ENCODE results near the gene ARF3.
A peak's percentile ranks its signal among the peaks of the same experiment; 100 is the strongest.

ARF3 gene

GRCh38 chr12:48938805-48939204 is 18.5 kb downstream of the ARF3 start:
- TF ChIP-seq MAX (IDR thresholded peaks at IDR 0.05), result no peak
- no peak for TF ChIP-seq TCF12 (IDR thresholded peaks at IDR 0.05; ENCODE audit: low read depth)
- no peak for TF ChIP-seq EP300 (IDR thresholded peaks at IDR 0.05; ENCODE audit: borderline replicate concordance)
- TF ChIP-seq USF1 (IDR thresholded peaks at IDR 0.05), result no peak
- TF ChIP-seq YY1 (IDR thresholded peaks at IDR 0.05; ENCODE audit: low read depth), result no peak

GRCh38 chr12:48937170-48937569 is 20.1 kb downstream of the ARF3 start:
- TF ChIP-seq RAD21 (IDR thresholded peaks at IDR 0.05; ENCODE audit: low read depth) (no peak), YY1 (IDR thresholded peaks at IDR 0.05; ENCODE audit: low read depth) (no peak), FOXM1 (IDR thresholded peaks at IDR 0.05; ENCODE audit: borderline replicate concordance, low read depth) (no peak), EP300 (IDR thresholded peaks at IDR 0.05; ENCODE audit: borderline replicate concordance) (no peak), TAF1 (IDR thresholded peaks at IDR 0.05; ENCODE audit: low read depth) (no peak), MAX (IDR thresholded peaks at IDR 0.05) (no peak), CREB1 (IDR thresholded peaks at IDR 0.05; ENCODE audit: low read depth) (no peak), USF1 (IDR thresholded peaks at IDR 0.05) (no peak), NFIC (IDR thresholded peaks at IDR 0.05) (no peak), TCF12 (IDR thresholded peaks at IDR 0.05; ENCODE audit: low read depth) (no peak), TEAD4 (IDR thresholded peaks at IDR 0.05) (no peak), CEBPB (IDR thresholded peaks at IDR 0.05) (no peak), EGR1 (IDR thresholded peaks at IDR 0.05) (no peak), ZBTB7A (IDR thresholded peaks at IDR 0.05; ENCODE audit: low read depth) (no peak)
- TF ChIP-seq, protein P1, sequence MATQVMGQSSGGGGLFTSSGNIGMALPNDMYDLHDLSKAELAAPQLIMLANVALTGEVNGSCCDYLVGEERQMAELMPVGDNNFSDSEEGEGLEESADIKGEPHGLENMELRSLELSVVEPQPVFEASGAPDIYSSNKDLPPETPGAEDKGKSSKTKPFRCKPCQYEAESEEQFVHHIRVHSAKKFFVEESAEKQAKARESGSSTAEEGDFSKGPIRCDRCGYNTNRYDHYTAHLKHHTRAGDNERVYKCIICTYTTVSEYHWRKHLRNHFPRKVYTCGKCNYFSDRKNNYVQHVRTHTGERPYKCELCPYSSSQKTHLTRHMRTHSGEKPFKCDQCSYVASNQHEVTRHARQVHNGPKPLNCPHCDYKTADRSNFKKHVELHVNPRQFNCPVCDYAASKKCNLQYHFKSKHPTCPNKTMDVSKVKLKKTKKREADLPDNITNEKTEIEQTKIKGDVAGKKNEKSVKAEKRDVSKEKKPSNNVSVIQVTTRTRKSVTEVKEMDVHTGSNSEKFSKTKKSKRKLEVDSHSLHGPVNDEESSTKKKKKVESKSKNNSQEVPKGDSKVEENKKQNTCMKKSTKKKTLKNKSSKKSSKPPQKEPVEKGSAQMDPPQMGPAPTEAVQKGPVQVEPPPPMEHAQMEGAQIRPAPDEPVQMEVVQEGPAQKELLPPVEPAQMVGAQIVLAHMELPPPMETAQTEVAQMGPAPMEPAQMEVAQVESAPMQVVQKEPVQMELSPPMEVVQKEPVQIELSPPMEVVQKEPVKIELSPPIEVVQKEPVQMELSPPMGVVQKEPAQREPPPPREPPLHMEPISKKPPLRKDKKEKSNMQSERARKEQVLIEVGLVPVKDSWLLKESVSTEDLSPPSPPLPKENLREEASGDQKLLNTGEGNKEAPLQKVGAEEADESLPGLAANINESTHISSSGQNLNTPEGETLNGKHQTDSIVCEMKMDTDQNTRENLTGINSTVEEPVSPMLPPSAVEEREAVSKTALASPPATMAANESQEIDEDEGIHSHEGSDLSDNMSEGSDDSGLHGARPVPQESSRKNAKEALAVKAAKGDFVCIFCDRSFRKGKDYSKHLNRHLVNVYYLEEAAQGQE (IDR thresholded peaks at IDR 0.05; ENCODE audit: low read depth), result no peak

GRCh38 chr12:48936379-48936979 is 20.8 kb downstream of the ARF3 start:
- TF ChIP-seq YY1 (IDR thresholded peaks at IDR 0.05; ENCODE audit: low read depth) (no peak), RAD21 (IDR thresholded peaks at IDR 0.05; ENCODE audit: low read depth) (peak; percentile 66), TEAD4 (IDR thresholded peaks at IDR 0.05) (no peak), EP300 (IDR thresholded peaks at IDR 0.05; ENCODE audit: borderline replicate concordance) (no peak)
- TF ChIP-seq, protein P1 (IDR thresholded peaks at IDR 0.05; ENCODE audit: low read depth), result no peak

- TF ChIP-seq RAD21 (IDR thresholded peaks at IDR 0.05; ENCODE audit: low read depth), result peak; percentile 53
- no peak for TF ChIP-seq MAX (IDR thresholded peaks at IDR 0.05)
Observed at GRCh38 chr12:48934312-48934706, 23.0 kb downstream of the ARF3 start.

GRCh38 chr12:48933664-48934311 is 23.5 kb downstream of the ARF3 start:
- TF ChIP-seq USF1 (IDR thresholded peaks at IDR 0.05) (no peak), CEBPB (IDR thresholded peaks at IDR 0.05) (no peak), EP300 (IDR thresholded peaks at IDR 0.05; ENCODE audit: borderline replicate concordance) (no peak), TCF12 (IDR thresholded peaks at IDR 0.05; ENCODE audit: low read depth) (no peak), RAD21 (IDR thresholded peaks at IDR 0.05; ENCODE audit: low read depth) (no peak), TEAD4 (IDR thresholded peaks at IDR 0.05) (no peak), CREB1 (IDR thresholded peaks at IDR 0.05; ENCODE audit: low read depth) (no peak), TAF1 (IDR thresholded peaks at IDR 0.05; ENCODE audit: low read depth) (no peak), ZBTB7A (IDR thresholded peaks at IDR 0.05; ENCODE audit: low read depth) (no peak), YY1 (IDR thresholded peaks at IDR 0.05; ENCODE audit: low read depth) (no peak), FOXM1 (IDR thresholded peaks at IDR 0.05; ENCODE audit: borderline replicate concordance, low read depth) (no peak), EGR1 (IDR thresholded peaks at IDR 0.05) (no peak), MAX (IDR thresholded peaks at IDR 0.05) (no peak), NFIC (IDR thresholded peaks at IDR 0.05) (no peak)
- TF ChIP-seq, protein P1 (IDR thresholded peaks at IDR 0.05; ENCODE audit: low read depth), result no peak
